Stimulated activated CD4-positive, alpha-beta T cell treated with anti-CD3 and anti-CD28 coated beads, Interleukin-15, amount 100 ng/mL, for 1 hour (primary cell): Measurements from ENCODE around the gene FNDC3B.
"Not testable (repeated sequence)": the region's sequence is repeated elsewhere in the genome, so short reads cannot be mapped to it uniquely, and the experiment has no call there.

ENCODE experiments used
- DNase-seq, 2 donors: peaks; one replicate each; pipeline ENCODE4 v3.0.0-alpha.2; 2020; ENCODE audit warnings: low read depth in 1 of 2, low spot score in 1 of 2

FNDC3B gene

GRCh38 chr3:172030181-172030580 lies 9.2 kb upstream of the FNDC3B start:
- no peak for DNase-seq

DNA sequence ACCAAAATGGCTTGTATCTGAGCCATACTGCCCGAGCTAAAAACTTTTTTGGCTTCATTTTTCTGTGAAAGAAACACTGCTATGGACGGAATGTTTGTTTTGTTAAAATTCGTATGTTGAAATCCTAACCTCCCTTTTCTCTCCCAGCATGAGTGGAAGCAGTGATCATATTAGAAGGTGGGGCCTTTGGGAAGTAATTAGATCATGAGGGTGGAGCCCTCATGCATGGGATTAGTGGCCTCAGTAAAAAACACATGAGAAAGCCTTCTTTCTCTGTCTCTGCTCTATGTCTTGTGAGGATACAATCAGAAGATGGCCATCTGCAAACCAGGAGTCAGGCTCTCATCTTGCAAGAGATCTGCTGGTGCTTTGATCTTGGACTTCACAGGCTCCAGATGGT lies 7.4 kb upstream of the FNDC3B start:
- DNase-seq = no peak

DNA sequence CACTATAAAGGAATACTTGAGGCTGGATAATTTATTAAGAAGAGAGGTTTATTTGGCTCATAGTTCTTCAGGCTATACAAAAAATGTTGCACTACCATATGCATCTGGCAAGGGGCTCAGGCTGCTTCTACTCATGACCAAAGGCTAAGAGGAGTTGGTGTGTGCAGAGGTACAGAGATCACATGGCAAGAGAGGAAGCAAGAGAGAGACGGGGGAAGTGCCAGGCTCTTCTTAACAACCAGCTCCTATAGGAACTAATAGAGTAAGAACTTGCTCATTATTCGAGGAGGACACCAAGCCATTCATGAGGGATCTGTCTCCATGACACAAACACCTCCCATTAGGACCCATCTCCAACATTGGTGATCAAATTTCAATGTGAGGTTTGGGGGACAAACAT lies 6.0 kb upstream of the FNDC3B start:
- no peak for DNase-seq

DNA sequence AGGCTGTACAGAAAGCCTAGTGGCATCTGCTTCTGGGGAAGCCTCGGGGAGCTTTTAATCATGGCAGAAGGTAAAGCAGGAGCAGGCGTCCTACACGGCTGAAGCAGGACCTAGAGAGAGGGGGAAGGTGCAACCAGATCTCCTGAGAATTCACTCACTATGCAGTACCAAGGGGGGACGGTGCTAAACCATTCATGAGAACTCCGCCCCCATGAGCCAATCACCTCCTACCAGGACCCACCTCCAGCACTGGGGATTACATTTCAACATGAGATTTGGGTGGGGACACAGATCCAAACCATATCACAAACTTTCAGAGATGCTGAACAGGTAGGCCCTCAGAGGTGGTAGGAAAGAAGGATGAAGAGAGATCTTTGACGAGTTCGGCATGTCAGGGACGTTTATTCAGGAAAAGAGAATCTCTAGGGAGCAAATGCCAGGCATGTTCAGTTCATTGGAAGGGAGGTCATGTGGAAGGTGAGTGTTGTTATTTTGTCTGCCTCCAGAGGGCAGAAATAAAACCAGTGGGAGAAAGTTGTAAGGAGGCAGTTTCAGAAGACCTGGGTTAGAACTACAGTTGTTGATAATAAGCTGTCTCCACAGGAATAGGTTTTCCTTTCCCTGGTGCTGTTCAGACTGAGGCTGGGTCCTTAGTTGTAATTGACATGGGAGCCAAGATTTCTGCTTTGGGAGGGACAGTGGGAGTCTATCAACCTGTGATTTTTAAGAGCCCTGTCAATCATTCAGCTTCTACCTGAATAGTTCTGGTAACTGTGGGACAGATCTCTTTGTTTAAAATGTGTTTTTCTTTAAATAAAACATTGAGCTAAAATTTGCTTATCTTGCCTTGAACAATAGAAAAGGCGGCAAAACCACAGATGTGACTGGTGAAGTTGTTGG lies 4.3 kb upstream of the FNDC3B start:
- DNase-seq = no peak

GRCh38 chr3:172036541-172037215 lies 2.7 kb upstream of the FNDC3B start:
- DNase-seq = no peak

- no peak for DNase-seq
These were observed 461 bp upstream of the FNDC3B start for GRCh38 chr3:172038798-172039435.

DNA sequence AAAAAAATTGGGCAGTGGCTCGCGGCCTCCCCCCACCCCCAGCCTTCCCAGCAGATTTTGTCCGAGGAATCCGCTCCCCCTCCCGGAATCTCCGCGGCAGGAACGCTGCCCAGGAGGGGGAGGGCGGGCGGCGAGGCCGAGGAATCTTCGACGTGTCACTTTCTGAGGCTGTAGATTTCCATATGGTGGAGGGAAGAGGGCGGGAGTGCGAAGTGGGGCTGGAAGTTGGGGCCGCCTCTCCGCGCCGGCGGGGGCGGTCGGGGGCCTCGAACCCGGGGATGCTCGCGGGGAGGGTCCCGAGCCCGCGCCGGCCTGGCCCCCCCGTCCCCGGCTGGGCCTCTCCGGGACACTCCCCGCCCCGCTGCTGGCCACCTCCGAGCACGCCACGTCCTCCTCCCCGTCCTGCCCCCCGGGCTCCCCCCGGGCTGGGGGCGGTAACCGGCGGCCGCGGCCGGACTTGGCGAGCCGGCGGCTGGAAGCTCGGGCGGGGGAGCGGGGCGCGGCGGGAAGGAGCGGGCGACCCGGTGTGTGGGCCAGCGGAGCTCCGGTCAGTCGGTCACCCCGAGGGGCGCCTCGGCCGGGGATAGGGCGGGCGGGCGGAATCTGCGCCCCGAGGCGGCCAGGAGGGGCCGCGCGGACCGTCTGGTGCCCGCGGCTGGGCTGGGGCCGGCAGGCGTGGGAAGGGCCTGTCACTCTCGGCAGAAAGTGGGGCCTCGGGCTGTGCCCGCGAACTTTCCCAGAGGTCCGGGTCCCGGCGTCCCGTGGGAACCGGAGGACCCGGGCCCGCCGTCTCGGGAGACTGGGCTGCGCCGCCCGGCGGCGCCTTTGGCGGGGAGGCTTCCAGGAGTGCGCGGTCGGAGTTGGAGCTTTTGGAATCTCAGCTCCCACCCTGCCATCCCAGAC lies 951 bp downstream of the FNDC3B start:
- DNase-seq = peak in 1 of 2 donors; percentile 10

GRCh38 chr3:172040981-172041963 lies 1.9 kb downstream of the FNDC3B start:
- DNase-seq = no peak

DNA sequence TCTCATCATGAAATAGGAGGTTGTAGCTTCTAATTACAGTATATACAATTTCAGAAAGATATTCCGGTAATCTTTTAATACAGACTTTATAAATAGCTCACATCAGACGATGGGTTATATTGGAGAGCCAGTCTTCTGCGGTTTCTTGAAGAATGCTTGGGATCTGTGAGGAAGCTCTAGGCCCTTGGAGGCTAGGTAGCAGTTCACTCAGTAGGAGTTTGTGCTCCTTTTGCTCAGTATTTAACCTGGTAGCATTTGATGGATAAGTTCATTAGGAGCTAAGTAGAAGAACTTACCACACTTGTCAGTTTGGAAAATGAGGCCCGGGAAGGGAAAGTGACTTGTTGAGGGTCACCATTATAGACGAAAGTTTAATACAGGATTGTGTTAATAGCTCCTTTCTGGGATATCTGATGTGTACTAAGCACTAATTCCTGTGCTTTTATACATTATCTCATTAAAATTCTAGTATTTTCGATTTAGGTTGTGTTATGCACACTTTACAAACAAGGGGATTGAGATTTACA lies 2.8 kb downstream of the FNDC3B start:
- no peak for DNase-seq

- not testable (repeated sequence) for DNase-seq
These were observed 3.3 kb downstream of the FNDC3B start for GRCh38 chr3:172042663-172043179.

GRCh38 chr3:172043233-172043632 lies 3.9 kb downstream of the FNDC3B start:
- DNase-seq = no peak

DNA sequence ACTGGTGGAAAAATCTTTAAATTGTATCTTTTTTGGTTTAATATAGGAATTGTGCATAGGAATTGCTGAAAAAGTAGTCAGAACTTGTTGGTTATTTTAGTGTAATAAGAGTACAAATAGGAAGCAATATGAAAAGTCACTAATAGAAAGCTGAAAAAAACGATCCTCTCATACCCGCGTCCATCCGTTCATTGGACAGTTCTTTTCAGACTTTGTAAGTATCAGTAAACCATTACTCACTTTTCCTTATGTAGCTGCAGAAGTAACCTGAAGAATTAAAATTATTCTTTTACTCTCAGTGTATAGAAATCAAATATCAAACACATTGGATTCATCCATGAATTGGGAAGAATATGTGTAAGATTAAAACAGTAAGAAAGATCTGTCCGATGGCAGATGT lies 4.4 kb downstream of the FNDC3B start:
- no peak for DNase-seq

- DNase-seq = no peak
These were observed 5.6 kb downstream of the FNDC3B start for GRCh38 chr3:172044833-172045585.

GRCh38 chr3:172046268-172046915 lies 7.0 kb downstream of the FNDC3B start:
- no peak for DNase-seq

- no peak for DNase-seq
These were observed 8.3 kb downstream of the FNDC3B start for GRCh38 chr3:172047567-172048115.

GRCh38 chr3:172048599-172048998 lies 9.2 kb downstream of the FNDC3B start:
- no peak for DNase-seq

DNA sequence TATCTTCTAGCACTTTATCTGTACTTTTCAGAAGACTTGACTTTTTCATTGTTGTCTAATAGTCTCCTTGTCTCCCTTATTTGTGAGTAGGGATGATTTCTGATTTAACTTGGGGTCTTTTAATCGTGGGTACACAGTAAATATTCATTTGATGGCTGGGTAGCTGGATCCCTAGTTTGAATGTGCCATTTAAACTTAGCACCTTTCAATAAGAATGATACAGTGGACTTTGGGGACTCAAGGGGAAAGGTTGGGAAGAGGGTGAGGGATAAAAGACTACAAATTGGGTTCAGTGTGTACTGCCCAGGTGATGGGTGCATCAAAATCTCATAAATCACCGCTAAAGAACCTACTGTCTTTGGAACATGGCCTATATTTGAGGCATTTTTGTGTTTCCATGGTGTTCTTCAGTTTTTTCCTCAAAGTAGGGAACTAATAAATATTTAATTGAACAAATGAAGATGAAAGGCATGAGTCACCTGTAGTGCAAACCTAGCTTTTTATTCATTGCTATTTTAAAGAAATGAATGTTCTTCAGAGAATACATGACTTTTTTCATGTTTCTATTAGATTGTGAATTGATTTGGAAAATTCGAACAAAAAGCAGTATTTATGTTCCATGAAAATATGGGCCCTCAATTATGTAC lies 12.1 kb downstream of the FNDC3B start:
- no peak for DNase-seq
